OCI-M2 (cell line): ENCODE measurements around the gene VAT1L.

ENCODE experiments used
- DNase-seq: peaks from one replicate; lab custom pipeline; 2025; ENCODE audit not compliant: unreplicated experiment; lab: John Stamatoyannopoulos, UW

VAT1L gene

DNA sequence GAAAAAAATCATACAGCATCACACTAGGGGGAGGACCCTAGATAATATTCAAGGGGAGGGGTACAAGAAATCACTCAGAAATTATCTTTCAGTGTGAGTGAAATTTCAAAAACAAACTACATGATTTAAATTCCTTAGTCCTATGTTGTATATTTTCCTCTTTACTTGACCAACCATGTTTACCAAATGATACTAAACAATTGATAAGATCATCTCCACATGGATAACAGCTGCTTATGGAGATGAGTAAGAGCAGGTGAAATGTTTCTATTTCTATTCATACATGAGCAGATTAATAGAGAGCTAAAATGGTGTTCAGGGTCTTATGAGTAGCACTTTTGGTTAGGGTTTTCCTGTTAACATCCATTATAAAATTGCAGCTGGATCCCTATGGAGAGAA lies 7.3 kb upstream of the VAT1L start:
- no peak for DNase-seq

DNA sequence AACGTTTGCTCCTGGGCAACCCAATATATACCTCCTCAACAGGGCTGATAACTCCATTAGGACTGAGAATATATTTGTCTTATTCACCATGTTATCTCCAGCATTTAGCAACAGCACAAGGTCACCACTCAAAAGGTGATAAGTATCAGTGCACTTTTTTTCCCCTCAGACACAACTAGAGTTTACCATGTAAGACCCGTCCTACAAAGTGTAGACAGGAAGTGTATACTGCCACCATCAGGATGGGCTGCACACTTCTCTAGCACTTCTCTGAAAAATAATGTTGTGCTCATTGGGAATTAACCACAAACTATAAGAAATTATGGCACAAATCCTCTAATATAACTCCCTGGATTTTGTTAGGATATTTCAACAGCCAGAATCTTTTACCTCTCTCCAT lies 5.7 kb upstream of the VAT1L start:
- no peak for DNase-seq

DNA sequence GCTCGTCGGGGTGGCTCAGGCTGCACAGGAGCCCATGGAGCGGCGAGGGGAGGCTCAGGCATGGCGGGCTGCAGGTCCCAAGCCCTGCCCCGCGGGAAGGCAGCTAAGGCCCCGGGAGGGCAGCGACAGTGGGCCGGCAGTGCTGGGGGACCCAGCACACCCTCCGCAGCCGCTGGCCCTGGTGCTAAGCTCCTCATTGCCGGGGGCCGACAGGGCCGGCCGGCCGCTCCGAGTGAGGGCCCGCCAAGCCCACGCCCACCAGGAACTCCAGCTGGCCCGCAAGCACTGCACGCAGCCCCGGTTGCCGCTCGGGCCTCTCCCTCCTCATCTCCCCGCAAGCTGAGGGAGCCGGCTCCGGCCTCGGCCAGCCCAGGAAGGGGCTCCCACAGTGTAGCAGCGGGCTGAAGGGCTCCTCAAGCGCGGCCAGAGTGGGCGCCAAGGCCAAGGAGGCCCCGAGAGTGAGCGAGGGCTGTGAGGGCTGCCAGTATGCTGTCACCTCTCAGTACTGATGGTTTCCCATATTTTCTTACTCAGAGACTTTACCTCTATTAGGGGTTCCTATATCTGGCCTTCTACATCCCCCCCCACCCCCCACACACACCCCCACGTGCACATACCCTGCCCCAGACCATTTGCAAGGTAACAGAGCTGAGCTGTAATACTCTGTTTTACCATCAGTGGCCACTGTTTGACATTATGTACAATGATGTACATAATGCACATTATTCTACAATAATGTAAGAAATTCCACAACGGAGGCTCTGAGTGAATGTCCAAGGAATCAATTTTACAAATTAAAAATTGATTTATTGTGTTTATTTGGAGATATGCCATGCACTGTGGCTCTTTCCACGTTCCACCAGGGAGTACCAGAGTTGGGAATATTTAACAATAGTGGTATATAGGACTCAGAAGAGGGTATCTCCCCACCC lies 3.7 kb upstream of the VAT1L start:
- DNase-seq: no peak

DNA sequence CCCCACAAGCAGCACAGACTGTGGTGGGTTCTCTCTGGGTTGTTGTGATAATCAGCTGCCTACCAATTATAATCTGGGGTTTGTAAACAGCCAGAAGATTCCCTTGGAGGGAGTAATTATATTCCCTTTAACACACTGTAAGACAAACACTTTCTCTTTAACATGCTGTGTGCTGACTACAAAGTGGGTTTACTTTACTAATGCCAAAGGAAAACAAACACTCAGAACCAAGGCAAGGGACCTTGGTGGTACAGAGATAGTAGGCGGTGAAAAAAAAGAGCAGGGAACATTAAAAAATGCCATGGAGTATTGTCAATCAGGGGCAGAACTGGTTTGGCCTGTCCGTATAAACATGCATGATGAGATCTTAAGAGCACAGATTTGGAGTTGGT lies 3.0 kb upstream of the VAT1L start:
- no peak for DNase-seq

DNA sequence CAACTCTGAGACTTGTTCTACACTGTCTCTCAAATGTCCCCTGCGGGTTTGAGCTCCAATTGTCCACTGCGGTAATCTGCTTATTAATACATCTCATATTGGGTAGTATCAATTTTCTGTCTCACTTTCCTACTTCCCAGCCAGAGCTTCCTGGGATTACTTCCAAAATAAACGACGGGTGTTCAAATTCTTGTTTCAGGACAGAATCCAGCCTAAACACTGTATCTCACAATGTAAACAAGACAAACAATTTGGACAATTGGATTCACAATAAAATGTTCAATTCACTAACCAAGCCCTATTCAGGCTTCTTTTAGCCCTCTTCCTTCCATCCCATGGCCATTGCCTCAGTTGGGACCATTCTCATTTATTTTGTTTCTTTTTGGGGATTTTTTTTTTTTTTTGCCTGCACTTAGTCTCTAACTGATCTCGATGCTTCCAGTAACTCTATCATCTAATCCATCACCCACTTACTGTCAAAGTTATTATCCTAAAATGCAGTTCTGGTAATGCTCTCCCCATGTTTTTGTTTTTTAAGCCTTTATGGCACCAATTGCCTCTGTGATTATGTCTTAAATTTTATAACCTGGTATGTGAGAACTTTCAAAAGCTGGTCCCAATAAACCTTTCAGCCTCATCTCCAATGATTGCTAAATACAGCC lies 2.0 kb upstream of the VAT1L start:
- no peak for DNase-seq

DNA sequence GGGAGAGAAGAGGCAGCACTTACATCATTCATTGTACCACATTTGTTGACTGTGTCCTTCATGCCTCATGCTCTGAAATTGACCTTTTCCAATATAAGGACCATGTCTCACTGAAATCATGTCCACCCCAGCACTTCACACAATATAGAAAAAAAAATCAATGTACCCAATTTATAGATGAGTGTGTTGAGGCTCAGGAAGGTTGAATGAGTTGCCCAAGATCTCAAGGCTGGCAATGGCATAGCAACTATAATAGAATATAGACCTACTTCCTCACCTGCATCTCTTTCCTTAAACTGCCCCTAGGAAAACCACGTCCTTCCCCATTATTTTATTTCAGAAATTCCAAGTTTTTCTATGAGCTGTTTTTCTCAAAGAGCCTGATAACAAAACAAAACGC lies 912 bp upstream of the VAT1L start:
- no peak for DNase-seq

DNA sequence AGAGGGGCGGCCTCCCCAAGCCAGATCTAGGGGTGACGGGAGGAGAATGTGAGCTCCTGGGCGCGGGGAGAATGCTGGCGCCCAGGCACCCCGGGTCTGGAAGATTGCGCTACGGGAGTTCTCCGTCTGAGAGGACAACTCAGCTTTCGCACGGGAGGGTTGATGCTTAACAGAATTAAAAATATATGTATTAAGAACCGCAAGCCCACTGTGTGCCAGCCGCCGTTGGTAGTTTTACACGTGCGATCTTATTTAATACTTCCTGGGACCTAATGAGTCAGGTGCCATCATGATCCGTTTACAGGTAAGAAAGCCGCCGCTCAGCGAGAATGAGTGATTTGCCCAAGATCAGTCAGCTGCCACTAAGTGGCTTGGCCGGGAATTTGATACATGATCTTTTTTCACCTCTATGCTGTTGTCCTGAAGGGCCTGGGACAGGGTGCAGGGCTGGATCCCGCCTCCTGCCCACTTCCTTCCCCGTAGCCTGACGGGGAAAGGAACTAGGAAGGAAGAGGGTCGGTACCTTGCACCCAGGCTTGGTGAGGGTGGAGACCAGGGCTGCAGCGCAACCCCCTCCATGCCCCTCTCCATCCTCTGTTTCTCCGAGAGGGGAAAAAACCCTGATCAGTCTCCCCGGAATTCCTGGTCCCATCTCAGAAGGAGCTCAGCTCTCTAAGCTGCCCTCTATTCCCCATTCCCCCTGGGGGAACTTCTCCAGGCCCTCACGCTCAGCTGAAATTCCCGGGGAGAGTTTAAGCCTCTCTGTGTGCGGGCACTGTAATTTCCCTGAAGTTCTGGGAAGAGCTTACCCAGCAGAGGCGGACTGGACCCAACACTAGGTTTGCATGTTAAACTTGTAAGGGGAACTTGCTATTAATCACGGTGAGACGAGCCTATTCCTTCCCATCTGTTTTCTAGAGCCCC lies 983 bp downstream of the VAT1L start:
- DNase-seq: no peak

DNA sequence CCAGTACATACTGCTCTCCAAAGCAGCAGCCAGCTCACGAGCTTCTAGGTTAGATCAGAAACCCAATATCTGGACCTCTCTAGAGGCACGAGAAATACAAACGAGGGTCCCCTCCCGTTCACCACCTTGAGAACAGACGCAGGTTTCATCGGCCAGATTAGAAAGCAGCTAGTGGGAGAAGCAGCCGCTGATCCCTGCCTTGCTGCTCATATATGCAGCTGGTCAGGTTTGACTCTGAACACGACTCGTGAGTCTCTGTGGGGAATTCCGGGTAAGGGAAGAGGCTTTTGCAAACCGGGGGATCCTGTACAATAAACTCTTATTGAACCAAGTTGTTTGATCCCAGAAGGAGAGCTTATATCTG lies 1.6 kb downstream of the VAT1L start:
- no peak for DNase-seq

DNA sequence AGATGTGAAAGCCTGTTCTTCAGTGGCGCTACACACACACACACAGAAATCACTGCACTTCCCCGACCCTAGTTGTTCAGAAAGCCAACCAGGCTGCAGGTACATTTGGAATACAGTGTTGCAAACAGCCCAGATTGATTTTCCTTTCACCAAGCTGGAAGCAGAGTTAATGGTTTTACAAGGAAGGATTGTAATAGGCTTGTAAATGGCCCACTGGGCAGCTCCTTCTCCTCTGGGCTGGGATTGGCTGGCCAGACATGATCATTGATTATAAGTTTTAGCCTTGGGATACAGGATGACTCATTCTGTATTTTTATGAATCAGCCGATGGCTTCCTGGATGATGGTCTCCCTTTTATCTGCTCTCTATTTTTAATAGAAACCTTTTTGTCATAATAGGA lies 2.5 kb downstream of the VAT1L start:
- no peak for DNase-seq

DNA sequence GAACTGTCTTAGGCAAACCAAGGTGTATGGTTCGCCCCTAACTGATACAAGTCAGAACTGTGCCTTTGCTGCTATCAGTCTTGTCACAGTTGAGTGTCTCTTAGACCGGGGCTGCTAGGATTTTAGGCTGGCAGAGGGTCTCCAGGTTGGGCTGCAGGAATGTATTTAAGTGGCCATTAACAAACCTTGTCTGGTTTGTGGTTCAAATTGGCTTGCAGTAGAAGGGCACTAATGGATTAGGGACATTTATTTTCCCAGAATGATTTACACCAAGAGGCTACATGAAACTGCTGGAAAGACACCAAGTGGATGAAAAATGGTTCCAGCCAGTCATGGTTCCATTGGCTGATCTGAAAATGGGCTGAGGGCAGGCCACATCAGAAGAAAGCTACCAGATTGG lies 5.1 kb downstream of the VAT1L start:
- no peak for DNase-seq

DNA sequence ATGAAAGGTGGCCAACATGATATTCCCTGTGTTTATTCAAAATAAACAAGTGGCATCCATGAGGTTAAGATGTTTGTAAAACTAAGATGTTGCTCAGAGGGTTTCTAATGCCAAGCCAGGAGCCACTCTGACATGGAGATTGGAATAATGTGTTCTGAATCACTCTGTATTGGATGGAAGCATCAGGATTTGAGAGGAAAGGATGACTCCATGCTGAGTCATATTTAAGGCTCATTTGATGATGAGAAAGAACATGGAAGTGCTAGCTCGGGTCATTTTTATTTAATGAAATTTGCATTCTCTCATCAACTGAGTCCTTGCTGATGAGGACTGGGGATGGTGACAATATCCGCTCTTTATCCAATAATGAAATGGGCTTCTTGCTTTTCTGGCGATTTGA lies 6.2 kb downstream of the VAT1L start:
- no peak for DNase-seq

DNA sequence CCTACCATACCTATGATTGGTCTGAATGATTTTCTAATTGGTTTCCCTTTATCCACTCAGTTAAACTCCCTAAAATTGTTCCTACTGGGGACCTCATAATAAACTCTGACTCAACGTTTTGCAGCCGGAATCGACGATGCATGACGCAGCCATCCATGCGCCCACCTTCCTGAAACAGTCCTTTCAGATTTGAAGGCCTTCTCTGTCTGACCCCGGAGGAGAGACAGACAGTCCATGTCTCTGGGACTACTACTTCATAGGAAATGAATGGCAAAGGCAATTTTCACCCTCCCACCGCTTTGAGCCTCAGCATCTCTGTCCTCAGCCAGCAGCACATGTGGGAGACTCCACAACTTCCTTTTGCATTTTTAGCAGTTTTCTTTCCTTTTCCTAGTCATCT lies 13.5 kb downstream of the VAT1L start:
- DNase-seq: no peak

DNA sequence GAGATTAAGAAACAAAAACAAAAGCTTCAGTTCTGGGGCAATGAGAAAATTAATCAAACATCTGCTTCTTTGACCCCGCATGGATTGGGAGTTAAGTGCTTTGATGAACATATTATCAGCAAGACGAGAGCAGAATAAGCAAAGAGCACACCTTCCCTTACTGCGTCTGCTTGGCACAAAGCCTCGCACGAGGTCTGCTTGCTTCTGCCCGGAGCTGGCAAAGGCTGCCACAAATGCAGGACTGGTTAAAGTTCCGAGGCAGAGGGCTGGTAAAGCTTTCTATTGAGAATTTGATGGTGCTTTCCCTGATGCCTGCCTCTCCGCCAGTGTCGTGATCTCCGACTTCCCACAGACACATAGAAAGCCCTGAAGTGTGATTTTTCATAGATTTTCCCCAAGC lies 17.0 kb downstream of the VAT1L start:
- DNase-seq: no peak

DNA sequence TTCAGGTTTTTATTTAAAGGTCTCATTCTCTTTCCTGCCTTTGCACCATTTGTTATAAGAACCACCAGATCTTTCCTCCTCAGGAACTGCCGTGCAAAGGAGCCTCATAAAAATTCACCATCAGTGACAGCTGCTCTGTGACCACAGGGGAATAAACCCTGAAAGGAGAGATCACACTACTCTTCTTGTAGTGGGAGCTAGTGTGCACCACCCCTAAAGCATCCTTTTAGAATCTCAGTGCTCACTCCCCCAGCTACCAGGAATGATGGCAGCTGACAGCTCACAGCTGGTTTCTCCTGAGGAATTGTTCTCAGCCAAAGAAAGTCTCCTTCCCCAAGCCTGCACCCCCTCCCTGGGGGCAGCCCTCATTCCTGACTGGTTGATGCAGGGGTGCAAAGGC lies 18.7 kb downstream of the VAT1L start:
- no peak for DNase-seq

DNA sequence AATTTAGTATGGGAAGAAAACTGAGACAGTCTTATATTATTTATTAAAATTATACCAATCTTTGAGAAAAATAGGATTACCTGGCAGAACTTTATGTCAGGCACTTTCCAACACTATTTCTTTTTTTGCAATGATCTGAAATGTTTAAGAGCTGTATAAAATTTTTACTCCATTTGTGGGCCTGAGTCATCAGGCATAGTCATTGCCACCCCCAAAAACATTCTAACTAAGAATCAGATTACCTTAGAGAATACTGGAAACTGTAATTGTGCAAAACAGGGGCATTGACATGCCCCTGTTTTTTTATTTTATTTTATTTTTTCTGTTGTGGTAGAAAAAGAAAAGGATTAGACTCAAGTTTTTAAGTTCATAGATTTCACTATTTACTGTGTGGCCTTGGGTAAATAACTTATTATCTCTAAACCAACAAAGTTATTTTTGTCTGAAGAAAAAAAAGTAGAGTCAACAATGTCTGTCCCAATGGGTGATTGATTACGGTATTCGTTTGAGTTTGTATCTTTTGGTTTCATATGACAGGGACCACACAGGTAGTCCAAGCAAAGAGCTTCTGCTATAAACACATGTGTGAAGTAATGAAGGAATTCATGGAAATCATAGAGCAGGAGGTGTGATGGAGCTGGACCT lies 24.6 kb downstream of the VAT1L start:
- no peak for DNase-seq

DNA sequence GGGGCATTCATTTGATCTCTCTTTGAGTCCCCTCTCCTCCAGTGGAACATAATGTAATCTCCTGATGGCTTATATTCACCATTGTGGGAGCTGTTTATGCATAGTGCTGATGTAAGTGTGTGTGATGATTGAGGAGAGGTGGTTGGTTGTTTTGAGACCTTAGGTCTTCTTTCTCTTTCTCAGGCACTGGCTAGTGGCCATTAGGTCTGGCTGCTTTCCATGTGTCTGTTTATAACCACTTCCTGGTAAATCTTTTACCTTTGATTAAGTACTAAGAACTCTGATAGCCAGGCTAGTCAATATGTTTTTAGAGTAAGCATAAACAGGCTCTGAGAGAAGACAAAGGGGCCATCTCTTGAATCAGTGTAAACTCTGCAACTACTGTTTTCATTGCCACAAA lies 27.9 kb downstream of the VAT1L start:
- DNase-seq: no peak

DNA sequence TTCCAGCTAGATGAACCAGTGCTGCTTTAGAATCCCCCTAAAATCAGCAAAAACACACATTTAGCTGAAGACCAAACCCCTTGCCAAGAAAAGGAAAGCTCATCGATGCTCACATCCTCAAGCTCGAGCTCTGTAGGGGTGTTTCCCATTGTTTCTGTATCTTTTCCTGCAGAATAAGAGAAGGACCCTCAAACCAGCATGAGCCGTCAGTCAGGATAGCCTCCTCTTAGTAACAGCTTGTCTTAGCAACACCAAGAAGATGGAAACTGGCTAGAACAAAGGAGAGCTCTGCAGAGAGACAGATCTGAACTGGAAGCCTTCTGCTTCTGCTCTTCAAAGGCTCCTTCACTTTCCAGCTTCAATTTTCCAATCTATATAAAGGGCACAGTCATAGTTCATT lies 32.0 kb downstream of the VAT1L start:
- DNase-seq: no peak

DNA sequence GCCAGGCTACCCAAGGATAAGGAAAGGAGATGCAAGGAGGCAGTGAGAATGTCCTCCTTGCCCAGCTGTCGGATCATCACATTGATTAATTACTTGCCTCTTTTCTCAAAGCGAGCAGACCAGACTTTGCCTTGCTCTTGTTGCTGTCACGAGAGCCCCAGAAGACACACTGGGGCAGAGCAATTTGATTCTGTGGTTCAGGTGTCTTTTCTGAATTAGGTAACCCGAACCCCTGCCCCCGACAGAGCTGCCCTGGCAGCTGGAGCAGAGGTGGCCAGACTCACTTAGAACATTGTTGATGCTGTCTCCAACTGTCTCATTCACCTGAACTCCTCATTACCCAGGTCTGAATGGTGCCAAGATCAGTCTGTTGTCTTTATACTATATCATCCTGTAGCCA lies 34.3 kb downstream of the VAT1L start:
- no peak for DNase-seq

DNA sequence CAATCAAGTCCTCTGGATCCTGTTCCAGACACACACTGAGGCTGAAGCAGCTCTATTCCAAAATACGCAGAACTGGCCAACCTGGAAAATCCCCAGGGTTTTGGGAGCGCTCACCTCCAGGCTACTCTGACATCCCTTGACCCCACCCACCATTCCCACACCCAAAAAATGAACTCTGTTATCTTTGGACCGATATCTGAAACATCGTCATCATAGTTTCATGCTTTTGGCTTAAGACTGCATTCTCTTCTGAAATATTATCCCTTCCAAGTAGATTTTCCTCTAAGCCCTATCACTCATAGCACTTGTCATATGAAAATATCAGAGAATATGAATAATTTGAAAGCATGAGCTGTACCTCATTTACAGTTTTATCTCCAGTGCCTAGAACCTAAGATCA lies 34.7 kb downstream of the VAT1L start:
- no peak for DNase-seq

DNA sequence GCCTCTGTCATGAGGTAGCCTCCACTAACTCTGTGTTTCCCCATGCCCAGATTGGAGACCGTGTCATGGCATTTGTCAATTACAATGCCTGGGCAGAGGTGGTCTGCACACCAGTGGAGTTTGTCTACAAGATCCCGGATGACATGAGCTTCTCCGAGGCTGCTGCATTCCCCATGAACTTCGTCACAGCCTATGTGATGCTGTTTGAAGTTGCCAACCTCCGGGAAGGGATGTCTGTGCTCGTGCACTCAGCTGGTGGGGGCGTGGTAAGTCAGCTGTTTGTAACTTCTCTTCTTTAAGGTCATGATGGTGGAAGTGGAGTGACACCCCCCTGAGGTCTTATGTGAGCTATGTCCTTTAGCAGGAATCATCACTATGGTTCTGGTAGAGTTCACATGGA lies 36.8 kb downstream of the VAT1L start:
- DNase-seq: no peak

DNA sequence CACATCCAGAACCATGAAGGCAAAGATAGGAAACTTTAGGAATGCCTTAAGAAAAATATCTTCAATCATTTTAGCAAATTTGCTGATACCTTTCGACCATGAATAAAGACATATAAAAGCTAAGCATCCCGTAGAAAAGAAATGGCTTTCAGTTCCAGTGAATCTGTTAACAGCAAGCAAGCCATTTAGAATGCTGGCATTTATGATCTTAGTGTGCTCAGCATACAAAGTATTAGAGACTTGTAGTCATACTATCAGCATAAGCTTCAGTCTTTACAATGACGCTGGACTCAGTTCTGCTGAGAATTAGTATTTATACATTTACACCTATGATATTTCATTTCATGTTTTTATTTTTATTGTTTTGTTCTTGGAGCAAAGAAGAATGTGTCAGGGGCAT lies 38.7 kb downstream of the VAT1L start:
- no peak for DNase-seq
